SIG-M5 treated with dmso at 0.1 percent for 504 hours (cell line): ENCODE measurements around the gene GNAI2.

ENCODE experiments used
- DNase-seq: peaks from one replicate; lab custom pipeline; 2025; ENCODE audit not compliant: unreplicated experiment; lab: John Stamatoyannopoulos, UW

The GNAI2 gene

GRCh38 chr3:50235716-50236483 is at the start of gene GNAI2:
Gene GNAI2, plus strand, starts transcription at chr3:50236204. Its CDS starts 132 bp downstream, at chr3:50236336.
- DNase-seq: peak; percentile 99

- no peak for DNase-seq
Measured at GRCh38 chr3:50187750-50188149, 48.3 kb upstream of the GNAI2 start.

GRCh38 chr3:50189274-50189673 is 46.7 kb upstream of the GNAI2 start:
- DNase-seq: peak; percentile 83

- no peak for DNase-seq
Measured at GRCh38 chr3:50189989-50190388, 46.0 kb upstream of the GNAI2 start.

GRCh38 chr3:50190936-50191660 is 44.9 kb upstream of the GNAI2 start, which contains the start of gene GNAT1:
Gene GNAT1, plus strand, starts transcription at chr3:50191610. Its CDS starts 116 bp downstream, at chr3:50191726.
- peak; percentile 65 for DNase-seq

- no peak for DNase-seq
Measured at GRCh38 chr3:50192124-50192523, 43.9 kb upstream of the GNAI2 start.

- peak; percentile 57 for DNase-seq
Measured at GRCh38 chr3:50192689-50193141, 43.3 kb upstream of the GNAI2 start.

- DNase-seq: no peak
Measured at GRCh38 chr3:50193286-50193685, 42.7 kb upstream of the GNAI2 start.

- DNase-seq: no peak
Measured at GRCh38 chr3:50193746-50194127, 42.3 kb upstream of the GNAI2 start.

GRCh38 chr3:50194128-50194902 is 41.7 kb upstream of the GNAI2 start:
- peak; percentile 41 for DNase-seq

GRCh38 chr3:50194903-50195500 is 41.0 kb upstream of the GNAI2 start:
- no peak for DNase-seq

GRCh38 chr3:50195501-50196252 is 40.3 kb upstream of the GNAI2 start:
- no peak for DNase-seq

GRCh38 chr3:50196253-50196801 is 39.7 kb upstream of the GNAI2 start:
- DNase-seq: no peak

- DNase-seq: no peak
Measured at GRCh38 chr3:50201573-50202315, 34.3 kb upstream of the GNAI2 start.

- DNase-seq: no peak
Measured at GRCh38 chr3:50202353-50203112, 33.5 kb upstream of the GNAI2 start.

- DNase-seq: no peak
Measured at GRCh38 chr3:50203113-50203808, 32.7 kb upstream of the GNAI2 start.

GRCh38 chr3:50203809-50204803 is 31.9 kb upstream of the GNAI2 start:
- DNase-seq: no peak
